Measurements from ENCODE around the gene AP1AR. TPM values are rescaled to one million over a fixed set of nuclear protein-coding genes. Genes with fewer than 3 reads are reported as not detected.

AP1AR gene
- total RNA-seq, 1 experiment from 2014 or later = 27.6 TPM

- Histone ChIP-seq H3K4me2 (no peak overlapping the region), H4K20me1 (ENCODE audit: insufficient read depth) (peaks cover 13% of the 10 kb centered on the region), H3F3A (ENCODE audit: insufficient read depth, low read depth) (no peaks in the 10 kb centered on the region), H3K27ac (no peak overlapping the region), H3K79me2 (ENCODE audit: low read depth) (peaks cover 57% of the 10 kb centered on the region), H2AFZ (no peak overlapping the region), H3K9me3 (ENCODE audit: insufficient read depth, low read depth) (no peaks in the 10 kb centered on the region), H3K4me3 (no peak overlapping the region), H3K27me3 (ENCODE audit: insufficient read depth, low read depth) (no peaks in the 10 kb centered on the region), H3K4me1 (replicated peaks; ENCODE audit: insufficient read depth) (no peaks in the 10 kb centered on the region), H3K36me3 (ENCODE audit: low read depth) (peaks cover 16% of the 10 kb centered on the region), H3K9me2 (ENCODE audit: insufficient read depth) (no peaks in the 10 kb centered on the region)
- DNase-seq = no peak
- ChIA-PET POLR2A (ENCODE audit: unreplicated experiment) (no interaction called here), CTCF (no interaction called here)
- BruUV-seq (replicated peaks) = no TSS peak
- no peak for TF ChIP-seq CTCF (conservative IDR thresholded peaks at IDR 0.05)
- no peak for TF ChIP-seq EZH2 (IDR thresholded peaks at IDR 0.05; ENCODE audit: low read depth)
- intact Hi-C loops (cut with micrococcal nuclease; ENCODE audit: unreplicated experiment) = no loop called here
Measured at GRCh38 chr4:112251019-112251643, 19.5 kb downstream of the AP1AR start.

- no TSS peak for BruUV-seq (replicated peaks)
- no peak overlapping the region for H3K27ac ChIP-seq
- no peaks in the 10 kb centered on the region for H3K9me2 ChIP-seq (ENCODE audit: insufficient read depth)
- H3K79me2 ChIP-seq (ENCODE audit: low read depth) = peaks cover 46% of the 10 kb centered on the region
- H3K4me1 ChIP-seq (replicated peaks; ENCODE audit: insufficient read depth) = no peaks in the 10 kb centered on the region
- intact Hi-C loops (cut with micrococcal nuclease; ENCODE audit: unreplicated experiment) = no loop called here
- H2AFZ ChIP-seq = no peak overlapping the region
- no peaks in the 10 kb centered on the region for H3K9me3 ChIP-seq (ENCODE audit: insufficient read depth, low read depth)
- no peaks in the 10 kb centered on the region for H3F3A ChIP-seq (ENCODE audit: insufficient read depth, low read depth)
- H4K20me1 ChIP-seq (ENCODE audit: insufficient read depth) = peaks cover 16% of the 10 kb centered on the region
- H3K4me2 ChIP-seq = no peak overlapping the region
- POLR2A ChIA-PET (ENCODE audit: unreplicated experiment) = no interaction called here
- no peak overlapping the region for H3K4me3 ChIP-seq
- CTCF ChIA-PET = no interaction called here
- H3K36me3 ChIP-seq (ENCODE audit: low read depth) = peaks cover 26% of the 10 kb centered on the region
- no peaks in the 10 kb centered on the region for H3K27me3 ChIP-seq (ENCODE audit: insufficient read depth, low read depth)
- DNase-seq = no peak
- TF ChIP-seq EZH2 (IDR thresholded peaks at IDR 0.05; ENCODE audit: low read depth) (no peak), CTCF (conservative IDR thresholded peaks at IDR 0.05) (no peak)
Measured at GRCh38 chr4:112252234-112252633, 20.6 kb downstream of the AP1AR start.

- POLR2A ChIA-PET (ENCODE audit: unreplicated experiment) = no interaction called here
- H3K36me3 ChIP-seq (ENCODE audit: low read depth) = peaks cover 34% of the 10 kb centered on the region
- peaks cover 4% of the 10 kb centered on the region; the same call in 1 of the 2 replicates for H3F3A ChIP-seq (ENCODE audit: insufficient read depth, low read depth)
- BruUV-seq (replicated peaks) = no TSS peak
- peaks cover 12% of the 10 kb centered on the region; the same call in 1 of the 2 replicates for H4K20me1 ChIP-seq (ENCODE audit: insufficient read depth)
- no peaks in the 10 kb centered on the region for H3K27me3 ChIP-seq (ENCODE audit: insufficient read depth, low read depth)
- intact Hi-C loops (cut with micrococcal nuclease; ENCODE audit: unreplicated experiment) = no loop called here
- CTCF ChIA-PET = no interaction called here
- no peak overlapping the region for H2AFZ ChIP-seq
- TF ChIP-seq EZH2 (IDR thresholded peaks at IDR 0.05; ENCODE audit: low read depth) (no peak), CTCF (conservative IDR thresholded peaks at IDR 0.05) (no peak)
- H3K79me2 ChIP-seq (ENCODE audit: low read depth) = peaks cover 33% of the 10 kb centered on the region
- DNase-seq = no peak
- no peaks in the 10 kb centered on the region for H3K9me3 ChIP-seq (ENCODE audit: insufficient read depth, low read depth)
- H3K4me2 ChIP-seq = no peak overlapping the region
- H3K27ac ChIP-seq = no peak overlapping the region
- no peaks in the 10 kb centered on the region for H3K4me1 ChIP-seq (replicated peaks; ENCODE audit: insufficient read depth)
- no peaks in the 10 kb centered on the region for H3K9me2 ChIP-seq (ENCODE audit: insufficient read depth)
- H3K4me3 ChIP-seq = no peak overlapping the region
Measured at GRCh38 chr4:112253382-112254000, 21.9 kb downstream of the AP1AR start.

Measured in PC-9 (cell line).